ENCODE measurements around the gene SCNN1A. TPM values are rescaled to one million over a fixed set of nuclear protein-coding genes. Genes with fewer than 3 reads are reported as not detected.
A peak's percentile ranks its signal among the peaks of the same experiment; 100 is the strongest.
"Not testable (repeated sequence)": the region's sequence is repeated elsewhere in the genome, so short reads cannot be mapped to it uniquely, and the experiment has no call there.

SCNN1A gene
- polyA plus RNA-seq, 5 donors: 2.2 to 4.9 (median 2.8) TPM

DNA sequence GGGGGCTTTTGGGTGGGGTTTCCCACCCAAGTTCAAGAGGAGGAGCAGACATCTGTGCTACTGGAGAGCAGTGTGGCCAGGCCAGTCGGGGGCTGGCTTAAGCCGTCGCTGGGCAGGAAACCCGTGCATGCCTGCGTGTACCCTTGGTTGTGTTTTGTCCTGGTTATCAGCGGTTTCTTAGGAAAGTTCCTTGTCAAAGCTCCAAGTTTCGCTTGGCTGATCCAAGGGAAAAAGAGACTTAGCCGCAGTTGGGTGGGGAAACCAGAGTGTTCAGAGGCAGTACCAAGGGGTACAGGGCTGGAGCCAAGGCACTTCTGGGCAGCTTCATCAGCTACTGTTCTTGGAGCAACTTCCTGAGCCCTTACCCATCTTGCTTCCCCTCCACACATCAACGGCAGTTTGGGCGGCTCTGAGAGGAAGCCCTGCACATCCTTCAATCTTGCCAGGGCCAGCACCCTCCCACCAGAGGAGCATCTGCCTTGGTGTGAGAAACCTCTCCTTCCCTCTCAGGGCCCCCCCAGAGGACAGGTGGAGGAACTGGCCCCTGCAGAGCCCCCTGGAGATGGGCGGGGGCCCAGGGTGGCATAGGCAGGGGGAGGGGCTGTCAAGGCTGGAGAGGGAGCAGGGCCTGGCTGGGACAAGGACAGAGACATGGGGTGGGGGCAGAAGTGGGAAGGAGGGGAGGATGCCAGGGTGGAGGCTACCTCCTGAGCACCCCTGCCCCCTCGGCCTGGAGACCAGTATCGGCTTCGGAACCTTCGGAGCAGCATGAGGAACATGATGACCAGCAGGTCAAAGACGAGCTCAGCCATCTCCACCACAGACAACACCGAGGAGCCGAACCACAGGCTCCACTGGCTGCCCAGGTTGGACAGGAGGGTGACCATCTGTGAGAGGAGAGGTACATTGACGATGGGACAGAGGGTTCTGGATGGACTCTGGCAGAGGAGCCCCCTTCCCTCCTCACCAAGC is 27.7 kb downstream of the SCNN1A start:
- peak; percentile 84 to 89 for DNase-seq

DNA sequence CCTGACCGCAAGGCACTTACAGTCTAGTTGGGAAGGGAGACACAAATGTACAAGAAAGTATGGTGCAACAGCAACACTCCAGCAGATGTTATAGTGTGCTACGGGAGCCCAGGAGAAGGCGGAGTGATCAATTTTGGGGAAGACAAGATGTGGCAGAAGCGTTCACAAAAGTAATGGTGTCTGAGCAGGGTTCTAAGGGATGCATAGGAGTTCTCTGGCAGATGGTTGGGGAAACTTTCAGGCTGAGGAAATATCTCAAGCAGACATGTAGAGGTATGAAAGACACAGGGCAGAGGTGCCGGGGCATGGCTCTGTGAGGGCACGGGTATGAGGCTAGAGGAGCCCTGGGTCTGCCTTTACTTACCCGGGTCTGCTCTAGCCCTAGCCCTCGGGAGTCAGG is 28.4 kb downstream of the SCNN1A start:
- DNase-seq: no peak

DNA sequence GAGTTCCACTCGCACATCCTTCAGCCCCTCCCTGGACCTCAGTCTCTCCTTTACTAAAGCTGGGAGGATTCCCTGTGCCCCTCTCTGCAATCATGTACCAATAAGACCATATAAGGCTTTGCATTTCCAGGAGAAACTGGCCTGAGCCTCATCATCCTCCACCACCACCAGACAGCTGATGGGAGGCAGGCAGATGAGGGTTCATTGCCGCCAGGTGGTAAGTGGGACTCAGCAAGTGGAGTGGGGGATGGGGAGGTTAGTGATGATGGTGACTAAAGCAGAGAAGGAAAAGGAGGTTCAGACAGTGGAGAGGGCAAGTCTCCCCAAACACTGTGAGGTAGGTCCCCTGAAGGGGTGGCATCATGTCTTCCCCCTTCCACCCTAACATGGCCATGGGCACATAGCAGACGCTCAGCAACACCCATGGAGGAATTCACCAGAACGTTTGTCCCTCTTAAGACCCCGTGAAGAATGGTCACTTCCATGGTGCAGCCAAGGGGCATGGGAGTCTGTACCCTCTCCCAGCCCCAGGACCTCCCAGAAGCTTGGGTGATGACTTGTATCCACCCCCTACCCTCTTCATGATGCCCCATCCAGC is 29.0 kb downstream of the SCNN1A start:
- DNase-seq: no peak

GRCh38 chr12:6345319-6346091 is 29.9 kb downstream of the SCNN1A start:
- no peak for DNase-seq

DNA sequence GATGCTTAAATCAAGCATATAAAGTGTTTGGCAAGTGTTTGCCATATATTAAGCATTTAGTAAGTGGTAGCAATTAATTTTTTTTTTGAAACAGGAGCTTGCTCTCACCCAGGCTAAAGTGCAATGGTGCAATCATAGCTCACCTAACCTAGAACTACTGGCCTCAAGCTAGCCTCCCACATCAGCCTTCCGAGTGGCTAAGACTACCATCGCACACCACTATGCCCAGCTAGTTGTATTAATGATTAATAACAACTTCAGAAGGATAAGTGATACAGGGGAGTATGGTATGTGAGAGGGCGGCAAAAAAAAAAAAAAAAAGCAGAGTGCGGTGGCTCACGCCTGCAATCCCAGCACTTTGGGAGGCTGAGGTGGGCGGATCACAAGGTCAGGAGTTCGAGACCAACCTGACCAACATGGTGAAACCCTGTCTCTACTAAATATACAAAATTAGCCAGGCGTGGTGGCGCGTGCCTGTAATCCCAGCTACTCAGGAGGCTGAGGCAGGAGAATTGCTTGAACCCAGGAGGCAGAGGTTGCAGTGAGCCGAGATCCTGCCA is 31.2 kb downstream of the SCNN1A start:
- not testable (repeated sequence) for DNase-seq

GRCh38 chr12:6343518-6343917 is 31.8 kb downstream of the SCNN1A start:
- DNase-seq: no peak

DNA sequence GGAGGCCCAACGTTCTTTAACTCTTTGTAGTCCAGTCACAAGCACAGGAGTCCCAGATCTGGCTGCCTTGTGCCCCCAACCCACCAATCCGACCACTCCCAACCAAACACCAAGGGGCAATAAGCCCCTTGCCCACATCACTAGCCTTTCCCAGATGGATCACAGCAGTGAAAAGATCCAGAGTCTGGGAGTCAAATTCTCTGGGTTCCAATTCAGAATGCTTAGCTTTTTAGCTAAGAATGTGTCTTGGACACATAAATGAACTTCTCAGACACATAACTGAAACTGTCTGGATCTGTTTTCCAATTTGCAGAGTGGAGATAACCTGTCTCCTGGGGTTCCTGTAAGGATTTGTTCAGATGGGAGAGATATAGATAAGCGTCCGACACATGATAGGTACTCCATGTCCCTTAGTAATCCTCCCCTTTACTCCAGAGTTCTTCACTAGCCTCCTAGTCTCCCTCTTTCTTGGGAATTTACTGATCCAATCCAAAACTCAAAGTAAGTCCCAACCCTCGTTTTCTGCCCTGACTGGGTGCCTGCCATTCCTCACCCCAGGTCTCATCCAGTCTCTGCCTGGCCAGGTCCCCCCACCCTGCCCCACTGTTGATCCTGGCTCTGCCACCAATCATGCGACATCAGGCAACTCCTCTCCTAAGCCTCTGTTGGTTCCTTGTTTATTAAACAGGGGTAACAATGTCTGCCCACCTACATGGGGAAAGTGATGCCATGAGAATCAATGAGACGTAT is 33.0 kb downstream of the SCNN1A start:
- no peak for DNase-seq

- peak; percentile 80 for DNase-seq
These were observed 33.8 kb downstream of the SCNN1A start, which contains the start of gene TNFRSF1A for GRCh38 chr12:6341417-6342139. TNFRSF1A (minus strand) TSS chr12:6342076; CDS start chr12:6341814, 262 bp downstream.

DNA sequence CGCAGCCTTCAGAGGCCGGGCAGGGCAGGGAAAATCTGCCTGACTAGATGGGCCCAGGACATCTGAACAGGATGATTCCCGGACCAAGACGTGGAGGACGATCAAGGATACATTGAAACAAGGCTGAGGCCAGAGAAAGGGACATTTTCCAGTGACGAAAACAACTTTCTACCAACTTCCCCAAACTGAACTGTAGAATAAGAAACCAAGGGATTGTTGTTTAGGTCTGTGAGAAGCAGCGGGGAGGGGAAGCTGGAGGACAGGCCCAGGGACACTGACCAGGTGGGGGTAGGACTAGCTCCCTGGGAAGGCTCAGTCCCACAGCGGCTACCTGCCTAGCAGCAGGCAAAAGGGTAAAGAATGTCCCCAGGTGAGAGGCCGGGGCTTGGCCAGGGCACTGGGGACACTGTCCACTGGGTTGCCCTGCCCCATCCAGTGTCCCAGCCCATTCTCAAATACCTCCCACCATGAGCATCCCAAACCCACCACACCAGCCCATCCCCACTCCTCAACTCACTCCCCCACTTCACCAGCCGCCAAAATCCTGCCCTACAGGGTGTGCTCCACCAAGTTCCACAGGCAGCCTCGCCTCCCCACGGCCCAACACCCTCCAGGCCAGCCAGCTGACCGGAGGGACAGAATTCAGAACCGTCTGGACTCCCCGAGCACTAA is 34.5 kb downstream of the SCNN1A start:
- no peak for DNase-seq

- DNase-seq: peak in 1 of 2 donors; percentile 36
These were observed 35.2 kb downstream of the SCNN1A start for GRCh38 chr12:6340032-6340638.

GRCh38 chr12:6338955-6339354 is 36.4 kb downstream of the SCNN1A start:
- DNase-seq: no peak

DNA sequence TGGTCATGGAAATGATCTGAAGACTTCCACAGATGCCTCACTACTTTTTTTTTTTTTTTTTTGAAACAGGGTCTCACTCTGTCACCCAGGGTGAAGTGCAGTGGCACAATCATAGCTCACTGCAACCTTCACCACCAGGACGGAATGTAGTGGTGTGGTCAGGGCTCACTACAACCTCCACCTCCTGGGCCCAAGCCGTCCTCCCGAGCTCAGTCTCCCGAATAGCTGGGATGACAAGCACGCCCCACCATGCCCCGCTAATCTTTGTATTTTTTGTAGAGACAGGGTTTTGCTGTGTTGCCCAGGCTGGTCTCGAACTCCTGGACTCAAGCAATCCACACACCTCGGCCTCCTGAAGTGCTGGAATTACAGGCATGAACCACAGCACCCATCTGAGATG is 36.8 kb downstream of the SCNN1A start:
- DNase-seq: not testable (repeated sequence)

GRCh38 chr12:6337958-6338433 is 37.4 kb downstream of the SCNN1A start:
- no peak for DNase-seq

DNA sequence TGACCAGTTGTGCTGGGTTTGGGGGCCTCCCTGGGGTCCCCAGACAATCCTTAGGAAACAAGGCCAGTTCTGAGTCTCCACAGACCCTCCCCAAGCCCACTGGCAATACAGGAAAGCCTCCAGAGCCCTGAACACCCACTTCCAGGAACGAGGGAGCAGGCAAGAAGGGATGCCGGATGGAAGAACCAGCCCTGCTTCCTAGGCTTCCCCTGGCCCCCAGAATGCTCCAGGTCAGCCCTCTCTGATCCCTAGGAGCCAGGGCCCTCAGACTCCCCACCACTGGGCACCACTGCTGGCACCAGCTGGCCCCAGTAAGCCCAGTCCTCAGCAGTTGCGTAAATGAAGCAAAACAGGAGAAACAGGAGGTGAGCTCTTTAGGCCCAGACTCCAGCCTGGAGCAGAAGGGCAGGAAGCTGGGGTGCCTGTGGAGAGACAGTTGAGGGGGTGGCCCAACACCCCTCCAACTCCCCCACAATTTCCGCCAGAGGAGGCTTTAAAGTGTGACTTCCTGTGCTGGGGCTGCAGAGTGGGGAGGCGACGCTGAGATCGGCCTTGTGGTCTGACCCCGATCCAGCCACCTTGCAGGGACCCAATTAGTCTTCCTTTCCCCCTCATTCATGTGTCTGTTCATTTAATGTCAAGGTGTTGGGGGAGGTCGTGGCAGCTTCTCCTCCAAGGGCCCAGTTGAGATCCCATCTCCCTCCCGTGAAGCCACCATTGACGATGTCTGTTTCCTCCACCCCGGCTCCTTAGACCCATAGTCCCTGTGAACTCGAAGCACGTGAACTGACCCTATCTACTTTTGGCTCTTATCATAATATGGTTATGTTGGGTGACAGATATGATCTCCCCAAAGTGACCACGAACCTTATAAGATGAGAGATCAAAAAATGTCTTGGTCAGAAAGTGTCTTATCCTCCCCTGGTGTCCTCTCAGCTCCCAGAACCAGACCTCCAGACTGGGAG is 38.2 kb downstream of the SCNN1A start:
- DNase-seq: no peak

DNA sequence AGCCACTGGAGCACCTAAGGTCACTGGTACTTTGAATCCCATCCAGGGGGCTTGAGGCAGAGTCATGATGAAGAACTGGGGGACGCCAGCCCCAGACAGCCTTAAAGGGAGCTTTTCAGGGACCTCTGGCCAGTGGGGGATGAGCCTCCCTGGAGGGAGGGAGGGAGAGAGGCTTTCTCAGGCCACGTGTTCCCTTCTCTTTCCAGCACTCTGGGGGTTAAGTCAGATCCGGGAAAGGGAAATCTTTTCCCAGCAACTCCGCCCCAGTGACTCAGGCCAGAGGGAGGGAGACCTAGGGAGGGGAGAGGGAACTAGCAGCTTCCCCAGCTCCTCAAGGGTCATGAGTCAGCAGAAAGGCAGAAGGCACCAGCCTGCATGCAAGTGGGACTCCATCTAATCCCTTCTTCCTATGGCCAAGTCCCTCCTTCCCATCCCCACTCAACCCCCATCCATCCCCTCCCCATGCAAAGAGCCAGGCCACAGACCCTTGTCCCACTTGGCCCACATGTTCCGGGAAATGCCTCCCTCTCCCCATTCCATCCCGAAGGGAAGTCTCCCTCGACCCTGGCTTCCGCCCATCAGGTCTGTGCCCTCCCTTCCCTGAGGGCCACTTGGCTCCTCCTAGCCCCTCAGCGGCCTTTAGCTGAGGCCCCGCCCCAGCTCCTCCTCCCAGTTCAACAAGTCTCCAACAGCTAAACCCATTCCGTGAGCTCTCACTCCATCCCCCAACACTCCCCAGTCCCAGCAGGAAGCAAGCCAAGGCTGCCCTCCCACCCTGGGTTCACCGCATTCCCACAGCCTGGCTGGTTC is 39.1 kb downstream of the SCNN1A start:
- DNase-seq: peak; percentile 98 to 99

DNA sequence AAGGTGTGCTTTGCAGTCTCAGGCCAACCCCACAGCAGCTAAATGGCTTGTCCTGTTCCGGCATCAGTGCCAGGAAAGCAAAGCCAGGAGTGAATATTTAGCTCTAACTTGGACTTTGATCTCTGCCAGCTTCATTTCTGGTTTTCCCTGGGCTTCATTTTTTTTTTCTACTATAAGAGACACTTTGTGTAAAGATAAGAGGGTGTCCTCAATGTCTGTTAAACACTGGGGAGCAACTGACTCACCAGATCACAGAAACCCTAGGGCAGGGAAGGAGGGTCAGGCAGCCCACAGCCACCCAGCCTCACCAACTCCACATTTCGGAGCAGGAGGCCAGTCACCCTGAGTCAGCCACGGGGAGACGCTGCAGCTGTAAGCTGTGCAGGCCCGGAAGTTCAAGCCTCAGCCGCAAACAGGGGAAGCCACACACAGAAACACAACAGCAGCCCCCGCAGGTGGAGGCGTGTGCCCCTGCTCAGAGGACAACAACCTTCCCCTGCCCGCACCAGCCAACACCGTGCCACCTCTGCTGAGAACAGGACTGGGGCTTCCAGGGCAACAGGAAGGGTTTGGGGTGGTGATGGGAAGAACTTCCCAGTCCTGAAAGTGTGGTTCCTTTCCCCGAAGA is 39.8 kb downstream of the SCNN1A start:
- DNase-seq: no peak

Measured in right lung (tissue), 5 donors.